IMR-90 (cell line): ENCODE results near the gene GPC2. TPM values are rescaled to one million over a fixed set of nuclear protein-coding genes. Genes with fewer than 3 reads are reported as not detected.

Source experiments
- ATAC-seq: fragments of 200-7000 bp; cut with Tn5 transposase; 2 replicates; pipeline ENCODE4 v1.9.1; 2020; ENCODE audit warnings: low read depth, mild to moderate bottlenecking, moderate library complexity
- BruUV-seq: library from RNA; stranded (reverse); fragments of 400-500 nt; replicated peaks from 2 replicates; lab custom pipeline; 2021; lab: Mats Ljungman, UMichigan
- CTCF ChIA-PET: fragments of 300-600 bp; formaldehyde crosslinking; extraction: SDS; loops from one replicate; lab custom pipeline; 2021; ENCODE audit warnings: antibody characterized with exemption; lab: Yijun Ruan, JAX
- POLR2A ChIA-PET: fragments of 300-600 bp; sonication (Branson Sonifier 250); formaldehyde crosslinking; loops from one replicate; lab custom pipeline; 2022; ENCODE audit warnings: antibody characterized with exemption; ENCODE audit not compliant: unreplicated experiment; lab: Charles Lee
- DNase-seq: peaks from one replicate; pipeline ENCODE4 v3.0.0; 2013
- H2AFZ ChIP-seq: replicated peaks from 2 replicates; pipeline ENCODE3; 2013; ENCODE audit warnings: low read length, mild to moderate bottlenecking; ENCODE audit not compliant: poor library complexity
- H2AK5ac ChIP-seq: 2 replicates; pipeline ENCODE4 v1.6.1; 2013; ENCODE audit warnings: low read depth, low read length, inconsistent platforms
- H2AK9ac ChIP-seq: replicated peaks from 2 replicates; pipeline ENCODE3; 2013; ENCODE audit warnings: mild to moderate bottlenecking, low read depth, low read length, moderate library complexity; ENCODE audit not compliant: poor library complexity
- H2BK120ac ChIP-seq: 2 replicates; pipeline ENCODE4 v1.6.1; 2013; ENCODE audit warnings: low read depth, low read length, inconsistent platforms
- H2BK15ac ChIP-seq: 3 replicates; pipeline ENCODE4 v1.6.1; 2013; ENCODE audit warnings: low read depth, low read length, inconsistent platforms
- H2BK20ac ChIP-seq: 2 replicates; pipeline ENCODE4 v1.6.1; 2013; ENCODE audit warnings: low read depth, mild to moderate bottlenecking, inconsistent platforms, low read length, moderate library complexity
- H2BK5ac ChIP-seq: 2 replicates; pipeline ENCODE4 v1.6.1; 2013; ENCODE audit warnings: mild to moderate bottlenecking, low read depth, low read length, inconsistent platforms; ENCODE audit not compliant: poor library complexity, severe bottlenecking
- H3K14ac ChIP-seq: replicated peaks from 2 replicates; pipeline ENCODE4 v1.6.1; 2013; ENCODE audit warnings: low read depth, low read length, inconsistent platforms
- H3K18ac ChIP-seq: 2 replicates; pipeline ENCODE4 v1.6.1; 2013; ENCODE audit warnings: low read depth, low read length, control low read depth
- H3K23ac ChIP-seq: 2 replicates; pipeline ENCODE4 v1.6.1; 2013; ENCODE audit warnings: low read depth, low read length, inconsistent platforms
- H3K27ac ChIP-seq: 2 replicates; pipeline ENCODE4 v1.5.1; 2013; ENCODE audit warnings: mild to moderate bottlenecking, control low read depth, low read length; ENCODE audit not compliant: insufficient read depth
- H3K27me3 ChIP-seq: 2 replicates; pipeline ENCODE4 v1.6.1; 2013; ENCODE audit warnings: low read length; ENCODE audit not compliant: control insufficient read depth, insufficient read depth
- H3K36me3 ChIP-seq: 2 replicates; pipeline ENCODE4 v1.6.1; 2013; ENCODE audit warnings: low read length, mixed read lengths; ENCODE audit not compliant: control insufficient read depth, insufficient read depth
- H3K4ac ChIP-seq: 2 replicates; pipeline ENCODE4 v1.6.1; 2013; ENCODE audit warnings: low read depth, low read length, inconsistent platforms
- H3K4me1 ChIP-seq: 2 replicates; pipeline ENCODE4 v1.6.1; 2013; ENCODE audit warnings: low read length, mixed read lengths; ENCODE audit not compliant: control insufficient read depth, insufficient read depth
- H3K4me2 ChIP-seq: 2 replicates; pipeline ENCODE4 v1.6.1; 2013; ENCODE audit warnings: low read depth, mild to moderate bottlenecking, control low read depth, low read length, moderate library complexity
- H3K4me3 ChIP-seq: 2 replicates; pipeline ENCODE4 v1.5.1; 2013; ENCODE audit warnings: low read depth, mild to moderate bottlenecking, control low read depth, low read length, moderate library complexity; ENCODE audit not compliant: insufficient read depth
- H3K56ac ChIP-seq: 2 replicates; pipeline ENCODE4 v1.6.1; 2013; ENCODE audit warnings: low read length, inconsistent platforms; ENCODE audit not compliant: insufficient read depth; ENCODE audit errors: extremely low read depth
- H3K79me1 ChIP-seq, 2 experiments: 2 replicates each; pipeline ENCODE4 v1.6.1; 2013; ENCODE audit warnings: low read length in 2 of 2, inconsistent platforms in 1 of 2, low read depth in 1 of 2
- H3K9ac ChIP-seq: 2 replicates; pipeline ENCODE4 v1.6.1; 2013; ENCODE audit warnings: low read depth, low read length, control low read depth
- H3K9me1 ChIP-seq: 2 replicates; pipeline ENCODE4 v1.6.1; 2013; ENCODE audit warnings: low read length, inconsistent platforms; ENCODE audit not compliant: insufficient read depth
- H3K9me3 ChIP-seq: 2 replicates; pipeline ENCODE4 v1.6.1; 2013; ENCODE audit warnings: low read length; ENCODE audit not compliant: control insufficient read depth, insufficient read depth
- H4K20me1 ChIP-seq: 2 replicates; pipeline ENCODE4 v1.6.1; 2013; ENCODE audit warnings: low read length, inconsistent platforms; ENCODE audit not compliant: insufficient read depth
- H4K5ac ChIP-seq: 2 replicates; pipeline ENCODE4 v1.6.1; 2013; ENCODE audit warnings: mild to moderate bottlenecking, low read depth, low read length, control low read depth
- H4K8ac ChIP-seq, 2 experiments: 2 replicates each; pipeline ENCODE4 v1.6.1; 2013; ENCODE audit warnings: low read depth in 2 of 2, low read length in 2 of 2, control low read depth in 1 of 2, inconsistent platforms in 1 of 2
- H4K91ac ChIP-seq: 2 replicates; pipeline ENCODE4 v1.6.1; 2013; ENCODE audit warnings: low read depth, low read length, inconsistent platforms; ENCODE audit not compliant: insufficient read depth
- BHLHE40 ChIP-seq: fragments of 150-350 bp; IDR thresholded peaks from 2 replicates; pipeline ENCODE4 v1.6.1; 2016; ENCODE audit warnings: mild to moderate bottlenecking, low read depth, low read length
- CEBPB ChIP-seq: IDR thresholded peaks from 2 replicates; pipeline ENCODE4 v1.6.1; 2012; ENCODE audit warnings: low read depth, low read length, improper control_type of control experiment
- MAFK ChIP-seq: IDR thresholded peaks from 2 replicates; pipeline ENCODE4 v1.6.1; 2012; ENCODE audit warnings: low read depth, low read length, improper control_type of control experiment
- MAZ ChIP-seq: IDR thresholded peaks from 2 replicates; pipeline ENCODE4 v1.6.1; 2012; ENCODE audit warnings: low read depth, mild to moderate bottlenecking, low read length, improper control_type of control experiment, moderate library complexity, borderline replicate concordance
- RCOR1 ChIP-seq: IDR thresholded peaks from 2 replicates; pipeline ENCODE4 v1.6.1; 2012; ENCODE audit warnings: mild to moderate bottlenecking, low read length, improper control_type of control experiment; ENCODE audit not compliant: insufficient replicate concordance
- SMC3 ChIP-seq: fragments of 150-350 bp; IDR thresholded peaks from 2 replicates; pipeline ENCODE4 v1.6.1; 2016; ENCODE audit warnings: low read depth, mild to moderate bottlenecking, antibody characterized with exemption, low read length, moderate library complexity
- WGBS, 2 experiments: methylation state at CpG; one replicate each; pipeline versions ENCODE4 v1.1.5 to v1.1.7; 2013; ENCODE audit warnings: missing lambda C conversion rate in 2 of 2; ENCODE audit not compliant: insufficient read length in 1 of 2; ENCODE audit errors: extremely low coverage in 2 of 2; 5-methylcytosine and 5-hydroxymethylcytosine counted together
- dilution Hi-C: fragments of 300-500 bp; cut with HindIII; formaldehyde crosslinking; loops from one replicate; pipeline ENCODE4 v1.14.3; 2018; ENCODE audit warnings: low sequenced_read_pairs; ENCODE audit not compliant: unreplicated experiment
- in situ Hi-C: fragments of 300-500 bp; cut with MboI; formaldehyde crosslinking; loops from 3 replicates; pipeline ENCODE4 v1.14.3; 2019; ENCODE audit warnings: low sequenced_read_pairs, inconsistent platforms, mixed read lengths
- intact Hi-C: fragments of 100-400 bp; cut with micrococcal nuclease; formaldehyde crosslinking; loops from 2 replicates; pipeline ENCODE4 v1.10.0; 2022
- polyA plus RNA-seq, 3 experiments: library from polyadenylated mRNA; depleted of rRNA; stranded (reverse); fragments of >200 nt; gene quantifications; 2 replicates each; pipeline ENCODE4 v1.2.3, GENCODE V29; 2012; ENCODE audit warnings: low replicate concordance in 1 of 3
- total RNA-seq: library from RNA; depleted of rRNA; stranded (reverse); fragments of >200 nt; gene quantifications from 2 replicates; pipeline ENCODE4 v1.2.3, GENCODE V29; 2012
- TF ChIP-seq, protein P1 (sequence below): conservative IDR thresholded peaks from 2 replicates; pipeline ENCODE4 v1.5.1; 2012; ENCODE audit warnings: mild to moderate bottlenecking, low read depth, low read length, improper control_type of control experiment
- TF ChIP-seq, protein P2 (sequence below): fragments of 150-350 bp; IDR thresholded peaks from 2 replicates; pipeline ENCODE4 v1.6.1; 2017; ENCODE audit warnings: mild to moderate bottlenecking, antibody characterized with exemption, low read length, low read depth

The GPC2 gene
- total and polyA plus RNA-seq, 2 of the 4 experiments (the other 2 are of a cell fraction): 1.8 to 6.0 TPM

DNA sequence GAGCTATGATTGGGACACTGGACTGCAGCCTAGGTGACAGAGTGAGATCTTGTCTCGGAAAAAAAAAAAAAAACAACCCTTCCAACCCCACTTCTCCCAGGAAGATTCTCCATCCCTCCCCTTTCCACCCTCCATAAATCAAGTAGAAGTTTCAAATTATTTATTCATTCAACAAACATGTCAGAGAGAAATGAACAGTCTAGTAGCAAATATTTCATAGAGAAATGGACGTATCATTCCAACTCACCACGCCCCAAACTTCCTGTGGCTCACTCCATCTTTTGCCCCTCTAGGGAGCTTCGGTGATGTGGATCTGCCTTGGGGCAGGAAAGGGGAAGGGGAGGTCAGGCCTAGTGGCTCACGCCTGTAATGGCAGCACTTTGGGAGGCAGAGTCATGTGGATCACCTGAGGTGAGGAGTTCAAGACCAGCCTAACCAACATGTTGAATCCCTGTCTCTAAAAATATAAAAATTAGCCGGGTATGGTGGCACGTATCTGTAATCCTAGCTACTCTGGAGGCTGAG, 18.0 kb downstream of the GPC2 start:
- ATAC-seq: no peak

More for the DNA sequence above, 18.0 kb downstream of the GPC2 start:
- peak overlapping the region; percentile 94 for H2AFZ ChIP-seq
- peak overlapping the region; percentile 47 for H2BK120ac ChIP-seq
- H2AK5ac ChIP-seq: peak overlapping the region; percentile 52
- H3K27me3 ChIP-seq: no peaks in the 10 kb centered on the region
- H3K36me3 ChIP-seq: peaks cover 28% of the 10 kb centered on the region
- POLR2A ChIA-PET: interaction anchor here (0.6 kb wide), 1 partner anchor 12 kb away, joined by 4 read pairs; no protein-coding TSS in a partner anchor
- TF ChIP-seq CEBPB: no peak
- no peak for TF ChIP-seq RCOR1
- TF ChIP-seq, protein P1, sequence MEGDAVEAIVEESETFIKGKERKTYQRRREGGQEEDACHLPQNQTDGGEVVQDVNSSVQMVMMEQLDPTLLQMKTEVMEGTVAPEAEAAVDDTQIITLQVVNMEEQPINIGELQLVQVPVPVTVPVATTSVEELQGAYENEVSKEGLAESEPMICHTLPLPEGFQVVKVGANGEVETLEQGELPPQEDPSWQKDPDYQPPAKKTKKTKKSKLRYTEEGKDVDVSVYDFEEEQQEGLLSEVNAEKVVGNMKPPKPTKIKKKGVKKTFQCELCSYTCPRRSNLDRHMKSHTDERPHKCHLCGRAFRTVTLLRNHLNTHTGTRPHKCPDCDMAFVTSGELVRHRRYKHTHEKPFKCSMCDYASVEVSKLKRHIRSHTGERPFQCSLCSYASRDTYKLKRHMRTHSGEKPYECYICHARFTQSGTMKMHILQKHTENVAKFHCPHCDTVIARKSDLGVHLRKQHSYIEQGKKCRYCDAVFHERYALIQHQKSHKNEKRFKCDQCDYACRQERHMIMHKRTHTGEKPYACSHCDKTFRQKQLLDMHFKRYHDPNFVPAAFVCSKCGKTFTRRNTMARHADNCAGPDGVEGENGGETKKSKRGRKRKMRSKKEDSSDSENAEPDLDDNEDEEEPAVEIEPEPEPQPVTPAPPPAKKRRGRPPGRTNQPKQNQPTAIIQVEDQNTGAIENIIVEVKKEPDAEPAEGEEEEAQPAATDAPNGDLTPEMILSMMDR: no peak
- no peak for TF ChIP-seq MAFK
- TF ChIP-seq MAZ: no peak
- TF ChIP-seq, protein P2, sequence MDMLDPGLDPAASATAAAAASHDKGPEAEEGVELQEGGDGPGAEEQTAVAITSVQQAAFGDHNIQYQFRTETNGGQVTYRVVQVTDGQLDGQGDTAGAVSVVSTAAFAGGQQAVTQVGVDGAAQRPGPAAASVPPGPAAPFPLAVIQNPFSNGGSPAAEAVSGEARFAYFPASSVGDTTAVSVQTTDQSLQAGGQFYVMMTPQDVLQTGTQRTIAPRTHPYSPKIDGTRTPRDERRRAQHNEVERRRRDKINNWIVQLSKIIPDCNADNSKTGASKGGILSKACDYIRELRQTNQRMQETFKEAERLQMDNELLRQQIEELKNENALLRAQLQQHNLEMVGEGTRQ: no peak
- TF ChIP-seq SMC3: no peak
- TF ChIP-seq BHLHE40: no peak
- no peak for DNase-seq
- intact Hi-C loops: no loop called here
- no TSS peak for BruUV-seq
- in situ Hi-C loops: no loop called here
- peak overlapping the region; percentile 63 for H2BK5ac ChIP-seq
- WGBS, 2 experiments: no CpG with 5 or more reads among the region's 7 CpGs
- H4K91ac ChIP-seq: peak overlapping the region; percentile 46
- H3K9me1 ChIP-seq: peaks cover 2% of the 10 kb centered on the region; the same call in 1 of the 2 replicates
- no peaks in the 10 kb centered on the region for H3K9me3 ChIP-seq
- peak overlapping the region; percentile 80 for H3K4me2 ChIP-seq
- H2AK9ac ChIP-seq: peak overlapping the region; percentile 87
- H3K79me1 ChIP-seq: peaks cover 12 to 40% of the 10 kb centered on the region in 2 experiments
- dilution Hi-C loops: no loop called here
- H4K5ac ChIP-seq: peak overlapping the region; percentile 80
- peaks cover 16% of the 10 kb centered on the region for H4K20me1 ChIP-seq
- peak overlapping the region; percentile 94 to 99 for H4K8ac ChIP-seq
- CTCF ChIA-PET: no interaction called here
- H3K56ac ChIP-seq: peak overlapping the region; percentile 33; the same call in 1 of the 2 replicates
- H3K14ac ChIP-seq: peak overlapping the region; percentile 66
- 0 out of 2 replicates have a peak overlapping the region, but pooled peaks have one; percentile 17 for H3K23ac ChIP-seq
- no peak overlapping the region for H2BK15ac ChIP-seq
- peak overlapping the region; percentile 80 for H3K27ac ChIP-seq
- peak overlapping the region; percentile 71; the same call in 1 of the 2 replicates for H3K18ac ChIP-seq
- peak overlapping the region; percentile 73 for H3K9ac ChIP-seq
- no peak overlapping the region for H2BK20ac ChIP-seq
- H3K4me1 ChIP-seq: peaks cover 6% of the 10 kb centered on the region
- H3K4me3 ChIP-seq: peak overlapping the region; percentile 77
- H3K4ac ChIP-seq: peak overlapping the region; percentile 78
